Duodenal mucosa (tissue), 2 donors: ENCODE data around the gene SNRK.

Experiments
- H3K27ac ChIP-seq: one replicate; pipeline ENCODE4 v1.7.0; 2013; ENCODE audit warnings: low read depth, low read length
- H3K27me3 ChIP-seq, 2 donors: one replicate each; pipeline ENCODE4 v1.7.0; 2013; ENCODE audit warnings: low read length in 2 of 2, control low read depth in 1 of 2; ENCODE audit not compliant: insufficient read depth in 2 of 2, control insufficient read depth in 1 of 2
- H3K36me3 ChIP-seq, 2 donors: one replicate each; pipeline ENCODE4 v1.7.0; 2013; ENCODE audit warnings: low read length in 2 of 2, control low read depth in 1 of 2; ENCODE audit not compliant: insufficient read depth in 2 of 2, control insufficient read depth in 1 of 2
- H3K4me1 ChIP-seq, 2 donors: one replicate each; pipeline ENCODE4 v1.7.0; 2013; ENCODE audit warnings: low read length in 2 of 2, control low read depth in 1 of 2; ENCODE audit not compliant: insufficient read depth in 2 of 2, control insufficient read depth in 1 of 2
- H3K4me3 ChIP-seq, 2 donors: one replicate each; pipeline ENCODE4 v1.7.0; 2013; ENCODE audit warnings: low read length in 2 of 2, low read depth in 1 of 2
- H3K9ac ChIP-seq, 2 donors: one replicate each; pipeline ENCODE4 v1.7.0; 2013; ENCODE audit warnings: low read length in 2 of 2, low read depth in 1 of 2
- H3K9me3 ChIP-seq, 2 donors: one replicate each; pipeline ENCODE4 v1.7.0; 2013; ENCODE audit warnings: low read length in 2 of 2, control low read depth in 1 of 2; ENCODE audit not compliant: control insufficient read depth in 1 of 2

Gene SNRK, protein sequence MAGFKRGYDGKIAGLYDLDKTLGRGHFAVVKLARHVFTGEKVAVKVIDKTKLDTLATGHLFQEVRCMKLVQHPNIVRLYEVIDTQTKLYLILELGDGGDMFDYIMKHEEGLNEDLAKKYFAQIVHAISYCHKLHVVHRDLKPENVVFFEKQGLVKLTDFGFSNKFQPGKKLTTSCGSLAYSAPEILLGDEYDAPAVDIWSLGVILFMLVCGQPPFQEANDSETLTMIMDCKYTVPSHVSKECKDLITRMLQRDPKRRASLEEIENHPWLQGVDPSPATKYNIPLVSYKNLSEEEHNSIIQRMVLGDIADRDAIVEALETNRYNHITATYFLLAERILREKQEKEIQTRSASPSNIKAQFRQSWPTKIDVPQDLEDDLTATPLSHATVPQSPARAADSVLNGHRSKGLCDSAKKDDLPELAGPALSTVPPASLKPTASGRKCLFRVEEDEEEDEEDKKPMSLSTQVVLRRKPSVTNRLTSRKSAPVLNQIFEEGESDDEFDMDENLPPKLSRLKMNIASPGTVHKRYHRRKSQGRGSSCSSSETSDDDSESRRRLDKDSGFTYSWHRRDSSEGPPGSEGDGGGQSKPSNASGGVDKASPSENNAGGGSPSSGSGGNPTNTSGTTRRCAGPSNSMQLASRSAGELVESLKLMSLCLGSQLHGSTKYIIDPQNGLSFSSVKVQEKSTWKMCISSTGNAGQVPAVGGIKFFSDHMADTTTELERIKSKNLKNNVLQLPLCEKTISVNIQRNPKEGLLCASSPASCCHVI

GRCh38 chr3:43286115-43286840 is at the start of gene SNRK:
Gene SNRK, plus strand, starts transcription at chr3:43286540. Its CDS starts 16,664 bp downstream, at chr3:43303204.
- Histone ChIP-seq H3K27ac (peak within 1 kb of the TSS; percentile 81), H3K4me3 (peak within 1 kb of the TSS; percentile 85 to 94), H3K27me3 (no peaks in the 10 kb centered on the region), H3K9ac (peak within 1 kb of the TSS; percentile 93 to 97), H3K36me3 (peaks cover 0 to 4% of the 10 kb centered on the region in 2 donors), H3K9me3 (no peaks in the 10 kb centered on the region), H3K4me1 (peaks cover 27 to 38% of the 10 kb centered on the region in 2 donors)

GRCh38 chr3:43238801-43239200 is 47.5 kb upstream of the SNRK start:
- Histone ChIP-seq H3K27ac (no peak overlapping the region), H3K36me3 (no peaks in the 10 kb centered on the region), H3K27me3 (no peaks in the 10 kb centered on the region), H3K9ac (no peak overlapping the region), H3K4me1 (peaks cover 0 to under 1% of the 10 kb centered on the region in 2 donors), H3K4me3 (no peak overlapping the region), H3K9me3 (peaks cover 6 to 9% of the 10 kb centered on the region in 2 donors)

DNA sequence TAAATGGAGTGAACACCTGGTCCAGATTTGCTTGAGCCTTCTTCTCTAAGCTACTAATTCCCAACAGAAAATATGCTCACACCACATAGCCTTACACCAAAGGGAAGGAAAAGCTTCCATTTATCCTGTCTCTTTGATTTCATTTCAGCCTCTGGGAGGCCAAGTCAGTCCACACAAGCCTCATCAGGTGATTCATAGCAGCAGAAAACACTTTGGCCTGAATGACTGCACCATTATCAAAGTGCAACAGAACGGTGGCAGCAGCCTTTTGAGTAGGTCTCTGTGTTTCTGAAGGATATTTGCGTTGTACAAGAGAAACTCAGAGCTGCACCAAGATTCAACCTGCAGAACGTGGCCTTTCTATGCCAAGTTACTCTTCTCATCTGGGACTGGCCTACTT is 46.6 kb upstream of the SNRK start:
- no peak overlapping the region for H3K27ac ChIP-seq
- peaks cover 6 to 9% of the 10 kb centered on the region in 2 donors for H3K9me3 ChIP-seq
- H3K4me3 ChIP-seq: no peak overlapping the region
- H3K36me3 ChIP-seq: no peaks in the 10 kb centered on the region
- no peaks in the 10 kb centered on the region for H3K27me3 ChIP-seq
- H3K9ac ChIP-seq: no peak overlapping the region
- peaks cover 0 to 4% of the 10 kb centered on the region in 2 donors for H3K4me1 ChIP-seq

DNA sequence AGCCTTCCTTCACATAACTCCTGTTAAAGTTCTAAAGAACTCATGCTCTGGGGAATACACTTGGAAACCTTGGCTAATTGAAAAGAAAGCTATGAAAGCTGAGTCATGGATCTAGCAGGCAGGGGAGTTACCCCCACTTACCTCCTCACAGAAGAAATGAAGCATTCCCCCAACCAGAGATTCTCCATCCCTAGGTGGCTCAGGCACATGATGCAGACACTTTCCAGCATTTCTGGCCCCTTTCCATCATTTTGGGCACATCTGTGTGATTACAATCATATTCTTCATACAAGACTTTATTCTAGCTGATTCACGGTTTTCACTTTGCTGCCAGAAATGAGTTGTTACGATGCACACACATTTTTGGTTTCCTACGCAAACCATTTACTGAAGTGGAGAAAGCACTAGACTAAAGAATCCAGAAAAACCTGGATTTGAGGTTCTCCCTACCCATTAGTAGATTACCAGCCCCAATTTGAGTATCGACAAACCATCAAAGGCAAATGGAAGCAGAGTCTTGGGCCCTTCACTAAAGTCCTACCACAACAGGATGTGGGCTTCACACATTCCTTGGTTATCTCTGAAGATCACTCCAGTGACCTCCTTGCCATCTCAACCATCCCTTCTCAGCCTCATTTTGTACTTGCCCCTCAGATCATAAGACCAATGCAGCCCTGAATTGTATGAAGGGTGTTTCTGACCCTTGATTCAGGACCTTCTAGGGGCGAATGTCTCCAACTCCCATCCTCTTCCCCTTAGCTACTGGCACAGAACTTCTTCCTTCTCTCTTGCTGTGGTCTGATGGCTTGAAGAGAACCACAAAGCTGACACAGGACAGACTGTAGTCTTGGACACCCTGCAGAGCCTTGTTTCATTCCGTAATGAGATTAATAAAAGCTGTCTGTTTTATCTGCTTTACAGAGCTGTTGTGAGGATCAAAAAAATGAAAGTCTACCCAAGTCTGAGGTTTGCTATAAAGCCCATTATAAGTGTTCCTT is 42.5 kb upstream of the SNRK start:
- Histone ChIP-seq H3K4me3 (no peak overlapping the region), H3K9ac (no peak overlapping the region), H3K4me1 (peaks cover 0 to 4% of the 10 kb centered on the region in 2 donors), H3K27ac (no peak overlapping the region), H3K36me3 (no peaks in the 10 kb centered on the region), H3K9me3 (peaks cover 6 to 9% of the 10 kb centered on the region in 2 donors), H3K27me3 (no peaks in the 10 kb centered on the region)

- Histone ChIP-seq H3K4me1 (peaks cover 0 to 4% of the 10 kb centered on the region in 2 donors), H3K27ac (no peak overlapping the region), H3K27me3 (no peaks in the 10 kb centered on the region), H3K9me3 (peaks cover 6 to 9% of the 10 kb centered on the region in 2 donors), H3K4me3 (no peak overlapping the region), H3K9ac (no peak overlapping the region), H3K36me3 (no peaks in the 10 kb centered on the region)
Observed at GRCh38 chr3:43244694-43245093, 41.6 kb upstream of the SNRK start.

DNA sequence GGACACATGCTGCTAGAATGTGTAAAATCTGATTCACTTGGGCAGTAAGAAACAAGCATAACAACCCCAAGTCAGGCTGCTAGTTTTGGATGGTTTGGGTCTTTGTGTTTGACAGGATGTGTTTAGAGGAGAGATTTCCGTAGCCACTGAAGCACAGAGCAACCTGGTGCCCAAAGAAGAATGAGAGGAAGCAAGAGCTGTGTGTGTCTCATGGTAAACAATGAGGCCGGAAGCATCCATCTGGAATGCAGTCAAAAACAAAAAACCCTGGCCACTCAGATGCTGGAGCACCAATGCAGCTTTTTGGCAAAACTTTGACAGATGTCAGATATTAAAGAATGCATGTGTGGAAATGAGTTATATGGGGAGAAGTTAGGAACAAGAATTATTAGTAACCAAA is 39.4 kb upstream of the SNRK start:
- Histone ChIP-seq H3K9ac (no peak overlapping the region), H3K36me3 (no peaks in the 10 kb centered on the region), H3K9me3 (peaks cover 6 to 9% of the 10 kb centered on the region in 2 donors), H3K27me3 (no peaks in the 10 kb centered on the region), H3K27ac (no peak overlapping the region), H3K4me3 (no peak overlapping the region), H3K4me1 (peaks cover 0 to 4% of the 10 kb centered on the region in 2 donors)

- Histone ChIP-seq H3K4me3 (no peak overlapping the region), H3K27me3 (no peaks in the 10 kb centered on the region), H3K9me3 (peaks cover 2 to 3% of the 10 kb centered on the region in 2 donors), H3K9ac (no peak overlapping the region), H3K27ac (no peak overlapping the region), H3K4me1 (peaks cover 0 to 4% of the 10 kb centered on the region in 2 donors), H3K36me3 (no peaks in the 10 kb centered on the region)
Observed at GRCh38 chr3:43247561-43248184, 38.7 kb upstream of the SNRK start.

DNA sequence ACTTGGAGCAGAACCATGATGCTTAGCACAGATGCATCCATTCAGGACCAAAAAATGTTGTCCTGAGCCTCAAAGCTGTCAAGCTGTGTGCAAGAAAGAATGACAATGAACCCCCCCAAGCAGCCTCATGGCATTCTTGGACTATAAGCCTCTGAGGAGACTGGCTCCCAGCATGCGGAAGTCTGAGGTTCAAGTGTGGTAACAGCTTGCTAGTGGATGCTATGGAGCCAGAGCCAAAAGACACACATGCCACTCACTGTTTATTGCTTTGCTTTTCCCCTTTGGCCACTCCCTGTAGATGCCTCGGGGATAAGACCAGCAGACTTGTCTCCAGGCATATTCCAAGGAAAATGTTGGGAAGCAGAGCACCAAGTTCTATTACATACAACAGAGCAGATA is 38.2 kb upstream of the SNRK start:
- Histone ChIP-seq H3K4me3 (no peak overlapping the region), H3K27me3 (no peaks in the 10 kb centered on the region), H3K4me1 (peaks cover 0 to 4% of the 10 kb centered on the region in 2 donors), H3K27ac (no peak overlapping the region), H3K9me3 (no peaks in the 10 kb centered on the region), H3K36me3 (no peaks in the 10 kb centered on the region), H3K9ac (no peak overlapping the region)

DNA sequence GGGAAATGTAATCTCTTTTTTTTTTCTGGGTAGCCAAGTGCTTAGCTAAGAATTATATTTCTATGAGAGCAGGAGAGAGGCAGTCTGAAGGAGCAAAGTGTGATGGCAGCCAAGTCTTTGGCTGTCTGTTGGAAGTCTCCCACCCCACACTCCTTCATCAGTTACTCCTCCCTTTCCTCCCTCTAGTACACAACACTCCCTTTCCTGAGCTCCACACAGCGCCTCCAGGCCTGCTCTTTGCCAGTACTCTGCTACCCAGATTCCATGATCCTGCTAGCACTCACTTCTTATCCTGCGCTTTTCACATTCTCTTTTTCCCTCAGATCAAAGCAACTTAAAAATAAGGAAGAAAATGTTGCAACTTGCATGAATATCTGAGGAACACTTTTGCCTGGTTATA is 37.4 kb upstream of the SNRK start:
- Histone ChIP-seq H3K9ac (no peak overlapping the region), H3K27me3 (no peaks in the 10 kb centered on the region), H3K4me3 (no peak overlapping the region), H3K27ac (no peak overlapping the region), H3K9me3 (no peaks in the 10 kb centered on the region), H3K36me3 (no peaks in the 10 kb centered on the region), H3K4me1 (peaks cover 0 to 2% of the 10 kb centered on the region in 2 donors)
